HG03469 (cell line): ENCODE measurements around the gene GBE1.
"Not testable (repeated sequence)": the region's sequence is repeated elsewhere in the genome, so short reads cannot be mapped to it uniquely, and the experiment has no call there.

Source experiments
- ATAC-seq: cut with Tn5 transposase; IDR thresholded peaks from one replicate; pipeline ENCODE4 v1.9.1; 2021; ENCODE audit warnings: mild to moderate bottlenecking, moderate library complexity, moderate number of reproducible peaks; ENCODE audit not compliant: unreplicated experiment

Gene GBE1

DNA sequence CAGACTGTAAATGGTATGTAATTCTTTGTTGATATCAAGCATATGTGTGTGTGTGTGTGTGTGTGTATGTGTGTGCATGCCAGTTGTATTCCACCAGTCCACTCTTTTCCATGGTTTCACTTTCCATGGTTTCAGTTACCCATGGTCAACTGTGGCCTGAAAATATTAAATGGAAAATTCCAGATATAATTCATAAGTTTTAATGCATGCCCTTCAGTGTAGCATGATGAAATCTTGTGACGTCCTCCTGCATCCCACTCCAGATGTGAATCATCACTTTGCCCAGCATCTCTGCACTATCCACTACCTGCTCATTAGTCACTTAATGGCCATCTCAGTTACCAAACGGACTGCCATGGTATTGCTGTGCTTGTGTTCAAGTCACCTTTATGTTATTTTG is 215.9 kb downstream of the GBE1 start:
- ATAC-seq: no peak

DNA sequence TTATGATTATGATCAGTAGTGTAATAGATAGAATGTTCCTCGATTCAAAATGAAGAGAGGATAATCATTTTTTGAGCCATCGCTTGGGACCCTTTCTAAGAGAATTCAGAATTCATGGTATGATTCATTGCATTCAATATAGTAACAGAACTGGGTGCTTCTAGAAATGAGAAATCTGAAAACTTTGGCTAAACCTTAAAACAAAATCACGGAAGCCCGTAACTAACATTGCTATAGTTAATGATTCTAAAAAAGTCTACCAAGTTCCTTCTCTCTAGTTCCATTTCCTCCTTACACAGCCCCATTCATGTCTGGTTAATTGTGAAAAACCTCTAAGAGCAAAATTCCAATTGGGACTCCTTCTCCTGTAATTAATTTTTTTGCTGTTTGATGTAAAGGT is 217.1 kb downstream of the GBE1 start:
- peak; percentile 65 for ATAC-seq

DNA sequence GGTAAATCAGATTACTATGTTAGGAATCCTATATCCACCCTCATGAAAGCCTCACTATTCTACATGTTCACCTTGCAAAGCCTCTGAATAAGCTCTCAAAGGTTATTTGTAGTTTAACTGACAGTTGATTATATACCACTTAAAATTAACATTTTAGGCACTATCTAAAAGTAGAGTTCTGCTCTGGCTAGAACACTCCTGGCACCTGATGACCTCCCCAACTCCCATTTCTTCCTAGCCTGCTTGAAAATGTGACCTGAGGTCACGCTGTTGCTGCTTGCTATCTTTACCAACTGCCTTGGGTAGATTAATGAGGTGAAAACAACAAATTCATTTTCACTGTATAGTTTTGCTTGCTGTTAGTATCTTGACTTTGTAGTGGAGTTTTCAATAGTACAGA is 220.7 kb downstream of the GBE1 start:
- ATAC-seq: no peak

DNA sequence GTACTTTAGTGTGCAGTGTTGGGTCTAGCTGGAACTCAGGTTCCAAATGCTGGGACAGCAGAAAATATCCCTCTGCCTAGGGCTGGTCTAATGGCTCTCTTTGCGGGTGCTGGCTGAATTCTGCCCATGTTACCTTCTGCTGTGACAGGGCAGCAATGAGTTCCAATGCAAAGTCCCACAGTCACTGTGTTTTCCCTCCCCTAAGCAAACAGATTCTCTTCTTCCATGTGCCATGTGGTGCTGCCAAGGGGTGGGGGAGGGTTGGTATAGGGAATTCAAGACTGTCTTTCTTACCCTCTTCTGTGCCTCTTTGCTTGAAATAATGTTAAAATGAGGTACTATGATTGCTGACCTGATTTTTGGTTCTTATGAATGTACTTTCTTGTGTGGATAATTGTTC is 229.6 kb downstream of the GBE1 start:
- no peak for ATAC-seq

DNA sequence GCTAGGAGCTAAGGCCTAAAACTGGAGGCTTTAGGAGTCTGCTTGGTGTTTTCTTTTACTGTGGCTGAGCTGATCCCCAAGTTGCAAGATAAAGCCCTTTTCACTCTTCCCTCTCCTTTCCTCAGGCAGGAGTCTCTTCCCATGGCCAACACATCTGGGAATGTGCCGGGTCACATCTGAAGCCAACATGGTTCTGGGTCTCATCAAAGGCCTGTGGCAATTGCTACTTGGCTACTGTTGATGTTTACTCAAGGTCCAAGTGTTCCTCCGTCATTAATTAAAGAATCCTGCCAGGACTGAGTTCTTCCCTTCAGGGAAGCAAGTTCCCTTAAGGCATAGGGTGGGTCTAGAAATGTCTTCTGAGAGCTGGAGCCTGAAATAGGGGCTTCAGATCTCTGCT is 230.2 kb downstream of the GBE1 start:
- ATAC-seq: no peak

DNA sequence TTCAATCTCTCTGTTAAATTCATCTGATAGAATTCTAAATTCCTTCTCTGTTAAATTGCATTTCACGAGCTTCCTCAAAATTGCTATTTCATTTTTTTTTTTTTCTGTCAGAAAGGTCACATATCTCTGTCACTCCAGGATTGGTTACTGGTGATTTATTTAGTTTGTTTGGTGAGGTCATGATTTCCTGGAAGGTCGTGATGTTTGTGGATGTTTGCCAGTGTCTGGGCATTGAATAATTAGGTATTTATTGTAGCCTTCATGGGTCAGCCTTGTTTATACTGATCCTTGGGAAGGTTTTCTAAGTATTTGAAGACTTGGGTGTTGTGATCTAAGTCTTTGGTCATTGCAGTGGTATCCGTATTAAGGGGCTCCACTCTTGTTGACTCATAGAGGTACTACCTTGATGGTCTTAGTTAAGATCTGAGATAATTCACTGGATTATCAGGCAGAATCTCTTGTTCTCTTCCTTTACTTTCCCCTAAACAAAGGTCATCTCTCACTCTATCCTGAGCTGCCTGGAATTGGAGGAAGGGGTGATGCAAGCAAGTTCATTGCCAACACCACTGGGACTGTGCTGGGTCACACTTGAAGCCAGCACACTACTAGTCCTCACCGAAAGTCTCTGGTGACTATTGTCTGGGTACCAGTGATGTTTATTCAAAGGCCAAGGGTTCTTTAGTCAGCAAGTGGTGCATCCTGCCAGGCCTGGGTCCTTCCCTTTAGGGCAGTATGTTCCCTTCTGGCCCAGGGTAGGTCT is 231.1 kb downstream of the GBE1 start:
- no peak for ATAC-seq

DNA sequence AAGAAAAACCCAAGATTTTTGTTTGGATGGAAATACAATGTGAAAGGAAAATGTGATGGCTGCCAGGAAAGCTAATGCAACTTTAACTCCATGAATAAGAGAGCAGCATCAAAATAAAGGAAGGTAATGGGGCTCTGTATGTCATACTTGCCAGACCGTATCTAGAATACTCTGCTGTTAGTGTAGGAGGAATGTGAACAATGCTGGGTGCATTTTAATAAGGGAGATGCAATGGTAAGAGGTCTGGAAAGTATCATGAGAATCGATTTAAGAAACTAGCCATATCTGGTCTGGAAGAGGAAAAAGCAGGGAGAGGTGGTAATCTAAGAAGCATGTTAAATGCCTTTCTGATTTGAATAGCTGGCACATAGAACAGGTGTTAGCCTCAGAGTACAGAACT is 239.6 kb downstream of the GBE1 start:
- ATAC-seq: no peak

DNA sequence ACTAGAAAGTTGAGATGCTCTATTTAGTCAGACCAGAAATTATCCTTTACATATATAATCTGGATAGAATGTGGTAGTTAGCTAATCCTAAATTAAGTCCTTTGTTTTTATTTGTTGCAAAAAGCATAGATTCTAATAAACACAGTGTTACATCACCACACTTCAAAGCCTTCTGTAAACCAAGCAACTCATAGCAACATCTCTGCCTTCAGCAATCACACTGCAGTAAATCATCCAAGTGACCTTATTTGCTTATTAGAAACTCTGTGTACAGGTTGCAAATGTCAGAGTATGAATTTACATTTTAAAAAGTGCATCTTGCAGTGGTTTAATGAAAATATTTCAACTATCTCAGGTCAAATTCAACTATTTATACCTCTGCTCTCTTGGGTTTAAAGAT is 242.5 kb downstream of the GBE1 start:
- ATAC-seq: no peak

DNA sequence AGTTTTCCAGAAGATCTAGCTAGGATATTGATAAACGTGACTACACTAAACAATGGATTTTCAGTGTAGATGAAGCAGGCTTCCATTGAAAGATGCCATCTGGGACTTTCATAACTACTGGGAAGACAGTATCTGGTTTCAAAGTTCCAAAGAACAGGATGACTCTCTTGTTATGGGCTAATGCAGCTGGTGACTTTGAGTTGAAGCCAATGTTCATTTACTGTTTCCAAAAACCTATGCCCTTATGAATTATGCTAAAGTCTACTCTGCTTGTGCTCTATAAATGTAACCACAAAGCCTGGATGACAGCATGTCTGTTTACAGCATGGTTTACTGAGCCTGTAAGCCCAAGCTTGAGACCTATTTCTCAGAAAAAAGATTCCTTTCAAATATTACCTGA is 245.4 kb downstream of the GBE1 start:
- no peak for ATAC-seq

DNA sequence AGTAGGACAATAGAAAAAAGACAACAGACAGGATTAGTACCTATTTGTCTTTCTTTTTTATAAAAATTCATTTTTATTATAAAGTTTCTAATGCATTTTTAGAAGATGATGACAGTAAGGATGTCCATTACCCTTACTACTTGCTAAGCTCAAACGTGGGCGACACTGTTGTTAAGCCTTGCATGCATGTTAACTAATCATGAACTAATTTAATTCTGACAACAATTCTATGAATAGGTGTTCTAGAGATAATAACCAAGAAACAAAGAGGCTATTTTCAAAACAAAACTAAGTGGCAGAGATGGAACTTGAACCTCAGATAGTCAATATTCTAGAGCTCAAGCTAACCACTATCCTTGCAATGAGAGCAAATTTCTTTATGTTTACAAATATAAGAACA is 247.9 kb downstream of the GBE1 start:
- ATAC-seq: no peak

DNA sequence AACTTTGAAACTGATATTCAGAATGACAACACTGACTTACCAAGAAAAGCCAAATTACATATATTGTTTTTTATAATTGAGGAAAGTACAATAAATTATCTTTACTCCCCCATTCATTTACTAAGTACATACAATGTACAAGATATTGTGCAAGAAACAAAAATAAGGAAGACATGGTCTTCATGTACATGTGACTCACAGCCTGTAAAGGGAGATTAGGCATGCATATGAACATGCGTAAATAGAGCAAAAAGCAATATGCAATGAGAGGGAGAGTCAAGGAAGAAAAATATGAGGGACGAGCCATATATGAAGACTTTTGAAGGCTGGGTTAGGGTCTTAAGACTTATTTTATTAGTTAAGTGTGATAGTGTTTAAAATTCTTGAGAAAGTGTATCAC is 258.4 kb downstream of the GBE1 start:
- no peak for ATAC-seq

DNA sequence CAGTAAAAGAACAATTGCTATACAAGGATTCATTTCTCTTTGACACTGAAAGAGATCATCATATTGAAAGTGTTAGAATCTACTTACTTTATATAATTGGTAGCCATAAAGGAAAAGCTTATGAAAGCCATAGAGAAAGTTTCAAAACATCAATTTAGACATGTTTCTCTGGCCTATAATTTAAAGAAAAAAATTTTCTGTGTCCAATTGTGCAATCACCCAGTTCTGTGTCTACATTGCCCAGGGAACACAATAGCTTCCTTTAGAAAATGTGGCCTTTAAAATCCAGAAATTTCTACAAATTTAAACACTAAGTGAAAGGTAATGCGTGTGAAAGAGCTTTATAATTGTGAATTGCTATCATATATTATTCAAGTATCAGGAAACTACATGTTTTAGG is 259.2 kb downstream of the GBE1 start:
- ATAC-seq: no peak

DNA sequence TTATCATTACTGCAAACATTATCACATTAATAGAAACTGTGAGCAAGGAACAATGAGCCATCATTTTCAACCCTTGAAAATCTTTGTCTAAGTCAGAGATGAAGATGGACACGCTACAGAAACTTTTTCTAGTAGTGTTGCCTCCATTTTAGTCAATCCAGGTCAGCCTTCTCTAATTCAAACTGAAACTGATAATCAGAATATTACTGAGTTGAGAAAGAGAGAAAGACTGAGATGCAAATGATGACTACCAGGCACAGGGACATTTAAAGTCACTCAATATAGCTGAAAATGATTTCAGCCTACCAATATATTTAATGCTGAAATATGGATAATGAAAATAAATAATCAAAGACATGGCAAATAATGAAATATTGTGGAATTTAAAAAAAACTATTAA is 261.4 kb downstream of the GBE1 start:
- peak; percentile 76 for ATAC-seq

DNA sequence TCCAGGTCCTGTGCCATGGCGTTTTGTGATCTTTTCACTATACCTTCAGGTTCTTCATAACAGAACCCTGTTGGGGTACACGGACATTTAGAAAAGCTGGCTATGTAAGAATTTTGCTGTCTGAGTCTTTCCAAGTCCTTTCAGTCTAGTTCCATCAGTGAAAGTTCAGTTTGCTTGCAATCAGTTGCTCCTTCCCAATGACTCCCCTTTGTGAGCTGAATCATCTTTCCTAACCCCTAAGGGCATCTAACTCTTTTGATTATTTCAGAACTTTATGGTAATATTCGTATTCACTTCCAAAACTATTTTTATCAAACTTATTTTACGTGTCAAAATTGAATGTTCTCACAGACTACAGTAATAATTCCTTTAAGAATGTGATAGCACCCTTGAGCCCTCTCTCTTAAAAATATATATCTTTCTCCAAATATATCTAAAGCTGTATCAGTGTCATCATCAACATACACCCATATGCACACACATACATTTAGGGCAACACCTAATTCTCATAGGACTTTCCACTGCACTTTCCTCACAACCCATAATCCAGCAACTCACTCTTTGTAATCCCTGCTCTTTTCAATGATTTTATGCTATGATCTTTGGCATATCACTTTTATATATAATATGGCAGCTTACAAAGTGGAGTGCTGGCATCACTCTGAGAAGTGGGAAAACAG is 263.7 kb downstream of the GBE1 start:
- no peak for ATAC-seq

DNA sequence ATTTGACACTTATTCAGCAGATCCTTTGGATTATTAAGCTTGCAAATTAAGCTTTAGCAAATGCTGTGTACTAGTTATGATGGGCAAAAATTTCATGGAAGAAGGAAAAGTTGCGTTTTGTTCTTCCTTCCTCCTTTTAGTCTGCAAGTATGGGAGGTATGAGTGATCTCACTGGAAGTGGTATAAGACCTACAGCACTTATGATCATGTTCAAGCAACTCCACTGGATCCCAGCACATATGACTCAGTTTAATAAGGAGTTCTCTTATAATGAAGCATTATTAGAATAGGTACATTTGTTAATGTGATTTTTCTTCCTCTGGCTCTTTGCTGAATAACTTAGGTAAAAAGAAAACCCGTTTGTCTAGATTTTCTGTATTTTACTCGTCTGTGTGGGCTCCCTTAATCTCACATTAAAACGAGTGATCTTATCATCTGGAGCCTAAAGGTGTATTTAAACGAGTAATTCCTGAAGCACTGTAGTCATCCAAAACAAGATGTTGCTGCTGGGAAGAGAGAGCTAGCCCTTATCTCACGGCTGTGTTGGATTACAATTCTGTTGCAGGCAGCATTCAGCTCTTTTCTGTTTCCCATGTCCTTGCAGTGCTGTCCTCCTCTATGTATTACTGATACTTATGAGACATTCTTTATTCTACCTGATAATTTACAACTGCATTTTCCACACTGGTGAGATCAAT is 264.9 kb downstream of the GBE1 start:
- ATAC-seq: no peak

DNA sequence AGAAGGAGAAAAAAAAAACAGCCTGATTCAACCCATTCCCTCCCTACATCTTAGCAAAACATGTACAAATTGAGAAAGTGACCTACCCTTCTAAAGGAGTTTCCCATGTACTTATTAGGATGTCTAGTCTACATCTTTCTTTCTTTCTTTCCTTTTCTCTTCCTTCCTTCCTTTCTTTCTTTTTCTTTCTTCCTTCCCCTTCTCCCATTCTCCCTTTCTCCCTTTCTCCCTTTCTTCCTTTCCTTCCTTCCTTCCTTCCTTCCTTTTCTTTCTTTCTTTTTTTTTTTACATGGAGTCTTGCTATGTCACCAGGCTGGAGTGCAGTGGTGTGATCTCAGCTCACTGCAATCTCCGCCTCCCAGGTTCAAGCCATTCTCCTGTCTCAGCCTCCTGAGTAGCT is 269.0 kb downstream of the GBE1 start:
- ATAC-seq: not testable (repeated sequence)

DNA sequence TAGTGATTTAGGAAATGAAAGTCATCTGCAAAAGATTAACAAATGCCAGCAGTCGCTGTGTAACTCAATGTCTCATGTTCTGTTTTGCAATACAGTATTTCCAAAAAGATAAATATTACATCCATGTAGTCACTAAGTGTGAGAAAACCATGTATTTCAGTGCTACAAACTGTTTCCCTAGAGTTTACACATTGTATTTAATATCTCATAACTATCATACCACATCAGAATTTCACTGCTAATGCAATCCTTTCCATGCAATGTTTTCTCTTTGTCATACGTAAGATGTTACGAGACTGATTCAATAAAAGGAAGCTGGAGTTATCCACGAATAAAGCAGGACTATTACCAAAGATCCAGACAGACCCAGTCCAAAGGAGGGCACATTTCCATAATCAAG is 269.4 kb downstream of the GBE1 start:
- ATAC-seq: no peak

DNA sequence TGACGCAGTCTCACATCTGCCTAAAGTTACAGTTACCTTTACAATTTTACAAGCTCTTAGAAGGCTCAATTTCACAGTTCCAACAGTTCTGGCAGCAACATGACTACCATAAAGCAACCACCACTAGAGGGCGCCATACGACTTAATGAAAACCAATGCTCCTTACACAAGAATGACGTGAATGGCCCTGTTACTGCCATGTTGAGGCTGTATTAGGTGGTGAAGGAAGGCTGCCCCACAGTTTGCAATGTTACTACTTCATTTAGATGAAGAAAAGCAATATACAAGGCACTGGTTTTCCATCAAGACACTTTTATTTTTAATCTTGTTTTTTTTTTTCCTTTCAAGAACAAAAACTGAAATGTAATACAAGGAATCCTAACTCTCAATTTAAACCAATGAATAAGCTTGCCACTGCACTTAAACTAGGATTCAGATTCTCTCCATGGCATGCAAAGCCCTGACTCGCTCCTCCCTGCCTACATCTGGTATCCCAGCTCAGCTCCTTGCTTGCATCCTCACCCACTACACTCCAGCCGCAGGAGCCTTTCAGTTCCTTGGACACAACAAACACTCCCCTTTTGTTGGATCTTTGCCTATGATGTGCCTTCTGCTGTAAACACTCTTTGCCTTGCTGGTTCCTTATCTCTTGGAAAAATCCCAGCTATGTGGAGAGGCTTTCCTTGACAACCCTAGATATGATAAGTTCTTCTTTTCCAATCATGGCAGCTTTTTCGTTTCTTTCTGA is 270.7 kb downstream of the GBE1 start:
- peak; percentile 82 for ATAC-seq

DNA sequence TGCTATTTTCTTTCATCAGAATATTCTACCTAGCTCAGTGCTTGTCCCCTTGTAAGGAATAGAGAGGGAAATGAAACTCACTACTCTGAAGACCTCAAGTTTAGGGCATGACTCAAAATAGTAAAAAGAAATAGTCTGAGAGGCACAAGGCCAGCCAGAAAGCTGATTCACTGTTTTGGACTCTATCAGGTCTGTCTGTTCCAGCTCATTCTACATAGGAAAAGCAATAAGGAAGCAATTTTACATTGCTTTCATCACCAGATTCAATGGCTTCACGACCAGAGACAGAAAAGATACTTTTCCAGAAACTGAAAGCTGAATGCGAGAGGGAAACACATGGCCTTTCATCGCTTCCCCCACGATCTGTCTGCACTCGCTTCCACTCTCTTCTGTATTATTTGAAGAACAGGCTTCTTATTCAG is 276.0 kb downstream of the GBE1 start:
- peak; percentile 99 for ATAC-seq

DNA sequence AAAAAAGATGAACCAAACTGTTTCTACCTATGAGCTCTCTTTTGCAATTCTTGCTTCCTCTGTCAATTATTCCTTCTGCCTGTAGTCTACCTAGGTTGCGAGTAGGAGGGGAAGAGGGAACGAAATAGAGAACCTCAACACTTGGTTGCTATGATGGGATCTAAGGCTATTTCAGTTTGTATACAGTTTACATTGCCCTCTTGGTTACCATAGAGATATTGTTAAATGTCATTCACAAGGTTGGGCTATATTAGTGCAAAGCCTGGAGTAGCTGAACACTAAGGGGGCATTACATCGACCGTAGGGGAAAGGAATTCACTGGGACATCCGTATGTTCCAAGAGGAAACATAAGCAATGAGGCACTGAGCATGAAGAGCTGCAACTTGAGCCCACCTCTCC is 276.9 kb downstream of the GBE1 start:
- ATAC-seq: no peak

DNA sequence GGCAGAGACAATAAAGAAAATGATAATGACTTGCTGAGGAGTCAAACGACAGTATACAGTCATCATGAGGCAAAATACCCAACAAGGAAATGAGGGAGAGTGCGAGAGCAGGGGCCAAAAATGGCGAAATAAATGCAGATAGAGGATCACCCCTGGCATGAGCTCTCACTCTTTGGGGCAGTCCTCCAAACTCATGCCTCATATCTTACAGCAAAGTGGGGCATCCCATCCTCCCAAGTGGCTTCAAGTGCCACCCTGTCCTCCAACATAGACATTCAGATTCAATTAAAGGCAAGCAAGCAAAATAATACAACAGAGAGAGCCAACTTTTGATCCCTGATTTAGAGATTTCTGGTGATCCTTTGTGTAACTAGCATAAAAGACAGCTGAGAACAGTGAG is 278.4 kb downstream of the GBE1 start:
- no peak for ATAC-seq
